AG04449 (cell line): ENCODE measurements around the gene ARHGAP32.

Source experiments
- CTCF ChIA-PET: fragments of 350-600 bp; formaldehyde crosslinking; extraction: SDS; loops from one replicate; lab custom pipeline; 2021; ENCODE audit warnings: antibody characterized with exemption; lab: Yijun Ruan, JAX
- POLR2A ChIA-PET: fragments of 400-600, 350-600 bp; formaldehyde crosslinking; extraction: SDS; loops from one replicate; lab custom pipeline; 2020; ENCODE audit warnings: antibody characterized with exemption, inconsistent platforms; lab: Yijun Ruan, JAX
- DNase-seq: peaks from one replicate; pipeline ENCODE4 v3.0.0-alpha.2; 2010; ENCODE audit warnings: low read depth, low spot score
- H3K4me3 ChIP-seq: 2 replicates; pipeline ENCODE4 v1.5.1; 2011; ENCODE audit warnings: low read depth, mild to moderate bottlenecking, control low read depth, low read length
- TF ChIP-seq, protein P1 (sequence below): IDR thresholded peaks from one replicate; pipeline ENCODE4 v1.5.1; 2011; ENCODE audit warnings: mild to moderate bottlenecking, moderate library complexity, low read length, control low read depth, inconsistent platforms; ENCODE audit not compliant: insufficient read depth; ENCODE audit errors: missing control alignments

ARHGAP32 gene

DNA sequence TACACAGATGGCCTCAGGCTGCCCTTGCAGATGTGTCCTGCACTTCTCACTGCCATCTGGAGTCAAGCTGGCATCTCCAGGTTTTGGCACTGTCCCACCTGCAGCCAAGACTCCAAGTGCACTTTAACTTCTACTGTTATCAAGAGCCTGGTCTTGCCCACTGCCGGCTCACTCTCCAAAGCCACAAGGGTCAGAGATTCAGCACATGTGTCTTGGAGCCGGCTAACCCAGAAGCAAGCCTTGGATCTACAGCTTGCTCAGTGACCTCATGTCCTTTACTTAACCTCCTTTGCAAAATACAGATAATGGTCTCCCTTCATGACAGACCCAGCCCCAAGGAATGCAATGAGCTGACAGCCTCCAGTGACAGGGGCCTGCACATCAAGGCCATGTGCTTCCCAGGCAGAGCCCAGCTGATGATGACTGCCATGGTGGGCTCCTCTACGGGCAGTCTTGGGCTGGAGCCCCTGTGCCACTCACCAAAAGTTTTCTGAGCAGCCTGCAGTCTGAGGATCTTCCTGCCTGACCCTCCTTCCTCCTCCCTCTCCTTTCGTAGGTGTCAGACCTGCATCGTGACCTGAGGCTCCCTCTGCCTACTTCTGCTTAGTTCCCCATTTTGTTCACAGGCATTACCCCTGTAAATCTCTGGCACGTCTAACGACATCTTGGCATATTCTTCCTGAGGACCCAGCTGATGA lies 258.5 kb downstream of the ARHGAP32 start:
- CTCF ChIA-PET, result interaction anchor here (0.9 to 1.9 kb wide), 4 partner anchors 9 to 50 kb away, joined by 3 to 8 read pairs (median 5); no protein-coding TSS in a partner anchor
- TF ChIP-seq, protein P1, sequence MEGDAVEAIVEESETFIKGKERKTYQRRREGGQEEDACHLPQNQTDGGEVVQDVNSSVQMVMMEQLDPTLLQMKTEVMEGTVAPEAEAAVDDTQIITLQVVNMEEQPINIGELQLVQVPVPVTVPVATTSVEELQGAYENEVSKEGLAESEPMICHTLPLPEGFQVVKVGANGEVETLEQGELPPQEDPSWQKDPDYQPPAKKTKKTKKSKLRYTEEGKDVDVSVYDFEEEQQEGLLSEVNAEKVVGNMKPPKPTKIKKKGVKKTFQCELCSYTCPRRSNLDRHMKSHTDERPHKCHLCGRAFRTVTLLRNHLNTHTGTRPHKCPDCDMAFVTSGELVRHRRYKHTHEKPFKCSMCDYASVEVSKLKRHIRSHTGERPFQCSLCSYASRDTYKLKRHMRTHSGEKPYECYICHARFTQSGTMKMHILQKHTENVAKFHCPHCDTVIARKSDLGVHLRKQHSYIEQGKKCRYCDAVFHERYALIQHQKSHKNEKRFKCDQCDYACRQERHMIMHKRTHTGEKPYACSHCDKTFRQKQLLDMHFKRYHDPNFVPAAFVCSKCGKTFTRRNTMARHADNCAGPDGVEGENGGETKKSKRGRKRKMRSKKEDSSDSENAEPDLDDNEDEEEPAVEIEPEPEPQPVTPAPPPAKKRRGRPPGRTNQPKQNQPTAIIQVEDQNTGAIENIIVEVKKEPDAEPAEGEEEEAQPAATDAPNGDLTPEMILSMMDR, result no peak
- no peak overlapping the region for H3K4me3 ChIP-seq
- no peak for DNase-seq
- POLR2A ChIA-PET, result interaction anchor here (0.7 kb wide), 1 partner anchor 11 kb away, joined by 3 read pairs; no protein-coding TSS in a partner anchor

GRCh38 chr11:128931668-128932067 lies 260.5 kb downstream of the ARHGAP32 start:
- H3K4me3 ChIP-seq, result no peak overlapping the region
- POLR2A ChIA-PET, result interaction anchor here (0.5 kb wide), 1 partner anchor 1083 kb away, joined by 4 read pairs; no protein-coding TSS in a partner anchor
- CTCF ChIA-PET, result interaction anchor here (0.7 kb wide), 1 partner anchor 25 kb away, joined by 3 read pairs; no protein-coding TSS in a partner anchor
- DNase-seq, result no peak
- TF ChIP-seq, protein P1, result no peak

DNA sequence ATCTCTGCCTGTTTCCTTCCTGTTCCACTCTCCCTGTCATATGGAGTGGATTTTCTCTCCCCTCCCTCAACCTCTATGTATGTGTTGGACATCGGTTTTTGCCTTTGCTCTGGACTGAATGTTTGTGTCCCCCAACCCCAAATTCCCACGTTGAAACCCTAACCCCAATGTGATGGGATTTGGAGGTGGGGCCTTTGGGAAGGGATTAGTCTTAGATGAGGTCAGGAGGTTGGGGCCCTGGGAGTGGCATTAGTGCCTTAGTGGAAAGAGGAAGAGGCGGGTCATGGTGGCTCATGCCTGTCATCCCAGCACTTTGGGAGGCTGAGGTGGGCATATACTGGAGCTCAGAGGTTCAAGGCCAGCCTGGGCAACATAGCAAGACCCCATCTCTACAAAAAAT lies 261.1 kb downstream of the ARHGAP32 start:
- DNase-seq, result no peak
- POLR2A ChIA-PET, result no interaction called here
- CTCF ChIA-PET, result no interaction called here

DNA sequence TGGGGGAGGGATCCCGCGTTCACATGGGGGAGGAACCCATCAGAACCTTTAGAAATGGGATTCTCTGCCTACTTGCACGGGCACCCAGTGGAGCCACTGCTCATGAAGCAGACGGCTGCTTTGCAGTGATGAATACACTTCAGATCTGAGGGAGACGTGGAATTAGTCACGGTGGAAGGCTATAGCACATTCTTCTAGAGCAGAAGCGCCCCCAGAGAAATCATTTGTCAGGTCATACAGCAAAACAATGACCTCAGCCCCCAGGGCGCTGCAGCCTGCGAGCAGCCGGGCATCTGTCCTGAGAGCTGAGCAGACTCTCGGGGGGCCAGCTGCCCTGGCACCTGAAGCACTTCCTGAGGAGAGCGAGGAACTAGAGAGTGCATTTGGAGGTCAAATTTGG lies 262.1 kb downstream of the ARHGAP32 start:
- DNase-seq, result no peak
- no peak overlapping the region for H3K4me3 ChIP-seq
- CTCF ChIA-PET, result interaction anchor here (3.8 kb wide), 1 partner anchor 45 kb away, joined by 14 read pairs; no protein-coding TSS in a partner anchor
- TF ChIP-seq, protein P1, result no peak
- POLR2A ChIA-PET, result no interaction called here

More for the DNA sequence above, 261.1 kb downstream of the ARHGAP32 start:
- H3K4me3 ChIP-seq, result no peak overlapping the region
- TF ChIP-seq, protein P1, result no peak

- TF ChIP-seq, protein P1, result no peak
- DNase-seq, result no peak
These were observed 262.7 kb downstream of the ARHGAP32 start for GRCh38 chr11:128929468-128929867.

DNA sequence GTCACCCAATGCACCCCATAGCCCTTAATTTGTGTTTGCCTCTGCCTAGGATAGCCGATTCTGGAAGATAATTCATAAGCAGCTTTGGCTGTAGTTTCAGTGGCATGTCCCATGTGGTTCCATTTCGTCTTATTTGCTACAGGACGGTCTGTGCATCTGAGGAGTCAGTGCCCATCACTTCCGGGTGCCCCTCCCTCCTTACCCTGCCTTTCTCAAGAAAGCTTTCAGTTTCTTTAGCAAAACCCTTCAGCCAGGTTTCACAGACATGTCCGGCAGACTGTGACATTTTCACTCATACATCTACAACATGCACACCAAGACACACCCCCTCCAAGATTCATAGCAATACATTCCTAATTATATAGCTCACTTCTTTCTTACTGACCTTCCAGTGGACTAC lies 263.7 kb downstream of the ARHGAP32 start:
- POLR2A ChIA-PET, result no interaction called here
- no peak for DNase-seq
- TF ChIP-seq, protein P1, result no peak
- CTCF ChIA-PET, result interaction anchor here (0.7 to 3.8 kb wide), 6 partner anchors 9 to 771 kb away, joined by 3 to 14 read pairs (median 4); no protein-coding TSS in a partner anchor
- H3K4me3 ChIP-seq, result no peak overlapping the region

More at GRCh38 chr11:128929468-128929867, 262.7 kb downstream of the ARHGAP32 start:
- CTCF ChIA-PET, result interaction anchor here (1.6 to 3.8 kb wide), 2 partner anchors 27 to 44 kb away, joined by 8 to 14 read pairs; no protein-coding TSS in a partner anchor
- H3K4me3 ChIP-seq, result no peak overlapping the region
- POLR2A ChIA-PET, result no interaction called here
